WTC11 (cell line): ENCODE measurements around the gene PPWD1.

Experiments used
- ARID4B ChIP-seq: sonication (generic); formaldehyde crosslinking; IDR thresholded peaks from 2 replicates; pipeline ENCODE4 v1.8.0; 2023; ENCODE audit warnings: missing genetic modification reagents, mild to moderate bottlenecking, borderline replicate concordance
- ATF3 ChIP-seq: sonication (generic); formaldehyde crosslinking; conservative IDR thresholded peaks from 2 replicates; pipeline ENCODE4 v1.8.1; 2022; ENCODE audit warnings: mild to moderate bottlenecking, missing genetic modification reagents
- CREB1 ChIP-seq: sonication (generic); formaldehyde crosslinking; IDR thresholded peaks from 2 replicates; pipeline ENCODE4 v1.8.0; 2023; ENCODE audit warnings: mild to moderate bottlenecking, missing genetic modification reagents
- CTCF ChIP-seq: fragments of 200-600 bp; IDR thresholded peaks from 2 replicates; pipeline ENCODE4 v1.8.0; 2022; ENCODE audit warnings: antibody characterized with exemption
- ELF4 ChIP-seq: sonication (generic); formaldehyde crosslinking; IDR thresholded peaks from 2 replicates; pipeline ENCODE4 v1.8.1; 2022; ENCODE audit warnings: low read depth, mild to moderate bottlenecking, moderate library complexity, missing genetic modification reagents
- TCF7 ChIP-seq: sonication (generic); formaldehyde crosslinking; IDR thresholded peaks from 2 replicates; pipeline ENCODE4 v1.8.0; 2022; ENCODE audit warnings: mild to moderate bottlenecking, low read depth, missing genetic modification reagents, moderate library complexity

GRCh38 chr5:65611524-65611923 is 48.4 kb downstream of the PPWD1 start:
- no peak for TF ChIP-seq ATF3 (CRISPR knock-in tag)
- no peak for TF ChIP-seq TCF7 (CRISPR knock-in tag)
- no peak for TF ChIP-seq CREB1 (CRISPR knock-in tag)
- TF ChIP-seq ELF4 (CRISPR knock-in tag): no peak
- TF ChIP-seq CTCF: no peak
- TF ChIP-seq ARID4B: no peak
